Measurements from ENCODE around the gene HAO1.

GRCh38 chr20:7891705-7892104 is 48.6 kb downstream of the HAO1 start:
- no peak for TF ChIP-seq POLR2A (IDR thresholded peaks at IDR 0.05)
- TF ChIP-seq, protein P1, sequence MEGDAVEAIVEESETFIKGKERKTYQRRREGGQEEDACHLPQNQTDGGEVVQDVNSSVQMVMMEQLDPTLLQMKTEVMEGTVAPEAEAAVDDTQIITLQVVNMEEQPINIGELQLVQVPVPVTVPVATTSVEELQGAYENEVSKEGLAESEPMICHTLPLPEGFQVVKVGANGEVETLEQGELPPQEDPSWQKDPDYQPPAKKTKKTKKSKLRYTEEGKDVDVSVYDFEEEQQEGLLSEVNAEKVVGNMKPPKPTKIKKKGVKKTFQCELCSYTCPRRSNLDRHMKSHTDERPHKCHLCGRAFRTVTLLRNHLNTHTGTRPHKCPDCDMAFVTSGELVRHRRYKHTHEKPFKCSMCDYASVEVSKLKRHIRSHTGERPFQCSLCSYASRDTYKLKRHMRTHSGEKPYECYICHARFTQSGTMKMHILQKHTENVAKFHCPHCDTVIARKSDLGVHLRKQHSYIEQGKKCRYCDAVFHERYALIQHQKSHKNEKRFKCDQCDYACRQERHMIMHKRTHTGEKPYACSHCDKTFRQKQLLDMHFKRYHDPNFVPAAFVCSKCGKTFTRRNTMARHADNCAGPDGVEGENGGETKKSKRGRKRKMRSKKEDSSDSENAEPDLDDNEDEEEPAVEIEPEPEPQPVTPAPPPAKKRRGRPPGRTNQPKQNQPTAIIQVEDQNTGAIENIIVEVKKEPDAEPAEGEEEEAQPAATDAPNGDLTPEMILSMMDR (IDR thresholded peaks at IDR 0.05 in 8 of 11, conservative IDR thresholded peaks at IDR 0.05 in 3 of 11) = no peak
